Stimulated activated CD4-positive, alpha-beta T cell treated with anti-CD3 and anti-CD28 coated beads, TNF-alpha, amount 100 ng/mL, for 48 hours (primary cell): ENCODE data around the gene ZNF512B.
"Not testable (repeated sequence)": the region's sequence is repeated elsewhere in the genome, so short reads cannot be mapped to it uniquely, and the experiment has no call there.

Source experiments
- DNase-seq, 3 donors: peaks; one replicate each; pipeline ENCODE4 v3.0.0-alpha.2; 2020; ENCODE audit warnings: low read depth in 3 of 3

ZNF512B gene, protein sequence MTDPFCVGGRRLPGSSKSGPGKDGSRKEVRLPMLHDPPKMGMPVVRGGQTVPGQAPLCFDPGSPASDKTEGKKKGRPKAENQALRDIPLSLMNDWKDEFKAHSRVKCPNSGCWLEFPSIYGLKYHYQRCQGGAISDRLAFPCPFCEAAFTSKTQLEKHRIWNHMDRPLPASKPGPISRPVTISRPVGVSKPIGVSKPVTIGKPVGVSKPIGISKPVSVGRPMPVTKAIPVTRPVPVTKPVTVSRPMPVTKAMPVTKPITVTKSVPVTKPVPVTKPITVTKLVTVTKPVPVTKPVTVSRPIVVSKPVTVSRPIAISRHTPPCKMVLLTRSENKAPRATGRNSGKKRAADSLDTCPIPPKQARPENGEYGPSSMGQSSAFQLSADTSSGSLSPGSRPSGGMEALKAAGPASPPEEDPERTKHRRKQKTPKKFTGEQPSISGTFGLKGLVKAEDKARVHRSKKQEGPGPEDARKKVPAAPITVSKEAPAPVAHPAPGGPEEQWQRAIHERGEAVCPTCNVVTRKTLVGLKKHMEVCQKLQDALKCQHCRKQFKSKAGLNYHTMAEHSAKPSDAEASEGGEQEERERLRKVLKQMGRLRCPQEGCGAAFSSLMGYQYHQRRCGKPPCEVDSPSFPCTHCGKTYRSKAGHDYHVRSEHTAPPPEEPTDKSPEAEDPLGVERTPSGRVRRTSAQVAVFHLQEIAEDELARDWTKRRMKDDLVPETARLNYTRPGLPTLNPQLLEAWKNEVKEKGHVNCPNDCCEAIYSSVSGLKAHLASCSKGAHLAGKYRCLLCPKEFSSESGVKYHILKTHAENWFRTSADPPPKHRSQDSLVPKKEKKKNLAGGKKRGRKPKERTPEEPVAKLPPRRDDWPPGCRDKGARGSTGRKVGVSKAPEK

DNA sequence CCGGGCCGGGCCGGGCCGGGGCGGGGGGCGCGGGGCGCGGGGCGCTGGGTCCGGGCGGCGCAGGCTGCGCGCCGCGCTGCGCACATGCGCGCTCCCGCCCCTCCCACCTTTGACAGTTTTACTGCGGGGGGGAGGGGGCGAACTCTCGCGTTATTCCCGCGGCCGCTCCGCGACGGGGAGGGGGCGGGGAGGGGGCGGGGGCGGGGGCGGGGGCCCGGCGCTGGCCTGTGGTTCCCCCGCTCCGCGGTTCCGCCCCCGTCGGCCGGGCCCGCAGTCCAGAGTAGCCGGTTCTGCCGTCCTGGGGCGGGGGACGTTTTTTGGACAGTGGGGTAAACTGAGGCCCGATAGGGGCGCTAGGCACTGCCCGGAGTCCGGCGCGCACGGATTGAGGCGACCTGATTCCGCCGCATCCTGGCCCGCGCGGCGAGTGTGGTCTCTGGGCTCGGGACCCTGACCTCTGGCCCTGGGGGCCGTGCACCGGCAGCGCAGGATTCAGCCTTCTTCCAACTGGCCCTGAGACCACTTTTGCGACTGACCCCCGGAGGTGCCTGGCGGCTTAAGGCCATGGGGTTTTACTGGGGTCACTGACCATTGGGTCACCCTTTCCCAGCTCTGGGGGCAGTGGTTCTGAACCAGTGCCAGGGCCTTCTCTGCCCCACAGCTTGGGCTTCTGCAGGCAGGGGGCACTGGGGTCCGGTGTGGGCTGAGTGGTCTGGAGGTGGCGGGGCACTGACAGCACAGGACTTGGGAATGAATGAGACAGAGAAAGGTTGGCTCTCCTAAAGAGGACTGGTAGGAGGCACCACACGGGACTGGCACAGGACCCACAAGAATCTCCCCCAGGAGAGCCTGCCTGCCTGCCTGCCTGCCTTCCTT, at the start of gene ZNF512B:
Gene ZNF512B, minus strand, starts transcription at position 93 of the 876 bp plus-strand sequence. CDS start 1,980 bp downstream, outside the sequence.
- DNase-seq, result peak in 1 of 3 donors; percentile 65

DNA sequence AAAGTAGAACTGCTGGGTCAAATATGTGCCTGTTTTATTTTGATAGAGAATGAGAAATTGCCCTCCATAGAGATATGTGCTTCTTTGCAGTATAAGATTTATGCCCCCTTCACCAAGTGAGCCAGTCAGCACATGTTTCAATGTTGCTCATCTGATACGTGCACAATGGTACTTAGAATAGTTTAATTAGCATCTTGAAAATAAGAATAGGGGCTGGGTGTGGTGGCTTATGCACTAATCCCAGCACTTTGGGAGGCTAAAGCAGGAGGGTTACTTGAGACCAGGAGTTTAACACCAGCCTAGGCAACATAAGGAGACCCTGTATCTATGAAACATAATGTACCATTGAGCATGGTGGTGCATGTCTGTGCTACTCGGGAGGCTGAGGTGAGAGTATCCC, 45.9 kb upstream of the ZNF512B start:
- no peak for DNase-seq

DNA sequence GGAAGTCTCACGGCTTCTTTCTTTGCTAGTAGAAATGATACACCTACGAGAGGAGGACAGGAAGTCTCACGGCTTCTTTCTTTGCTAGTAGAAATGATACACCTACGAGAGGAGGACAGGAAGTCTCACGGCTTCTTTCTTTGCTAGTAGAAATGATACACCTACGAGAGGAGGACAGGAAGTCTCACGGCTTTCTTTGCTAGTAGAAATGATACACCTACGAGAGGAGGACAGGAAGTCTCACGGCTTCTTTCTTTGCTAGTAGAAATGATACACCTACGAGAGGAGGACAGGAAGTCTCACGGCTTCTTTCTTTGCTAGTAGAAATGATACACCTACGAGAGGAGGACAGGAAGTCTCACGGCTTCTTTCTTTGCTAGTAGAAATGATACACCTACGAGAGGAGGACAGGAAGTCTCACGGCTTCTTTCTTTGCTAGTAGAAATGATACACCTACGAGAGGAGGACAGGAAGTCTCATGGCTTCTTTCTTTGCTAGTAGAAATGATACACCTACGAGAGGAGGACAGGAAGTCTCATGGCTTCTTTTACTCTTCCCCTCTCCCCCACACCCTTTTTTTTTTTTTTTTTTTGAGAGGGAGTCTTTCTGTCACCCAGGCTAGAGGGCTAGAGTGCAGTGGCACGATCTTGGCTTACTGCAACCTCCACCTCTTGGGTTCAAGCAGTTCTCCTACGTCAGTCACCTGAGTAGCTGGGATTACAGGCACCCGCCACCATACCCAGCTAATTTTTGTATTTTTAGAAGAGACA, 42.8 kb upstream of the ZNF512B start:
- not testable (repeated sequence) for DNase-seq

DNA sequence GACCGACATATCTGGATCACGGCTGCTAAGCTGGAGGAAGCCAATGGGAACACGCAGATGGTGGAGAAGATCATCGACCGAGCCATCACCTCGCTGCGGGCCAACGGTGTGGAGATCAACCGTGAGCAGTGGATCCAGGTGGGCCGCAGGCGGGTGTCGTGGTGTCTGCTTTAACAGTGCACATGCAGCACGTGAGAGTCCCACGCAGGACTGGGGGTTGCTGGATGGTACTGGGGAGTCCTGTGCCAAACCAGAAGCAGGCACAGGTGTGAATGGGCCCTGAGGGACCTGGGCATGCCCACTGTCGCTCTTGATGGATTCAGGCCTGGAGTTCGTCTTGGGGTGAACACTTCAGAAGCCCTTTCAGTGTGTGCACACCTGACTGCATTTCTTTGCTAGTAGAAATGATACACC, 41.6 kb upstream of the ZNF512B start:
- no peak for DNase-seq

DNA sequence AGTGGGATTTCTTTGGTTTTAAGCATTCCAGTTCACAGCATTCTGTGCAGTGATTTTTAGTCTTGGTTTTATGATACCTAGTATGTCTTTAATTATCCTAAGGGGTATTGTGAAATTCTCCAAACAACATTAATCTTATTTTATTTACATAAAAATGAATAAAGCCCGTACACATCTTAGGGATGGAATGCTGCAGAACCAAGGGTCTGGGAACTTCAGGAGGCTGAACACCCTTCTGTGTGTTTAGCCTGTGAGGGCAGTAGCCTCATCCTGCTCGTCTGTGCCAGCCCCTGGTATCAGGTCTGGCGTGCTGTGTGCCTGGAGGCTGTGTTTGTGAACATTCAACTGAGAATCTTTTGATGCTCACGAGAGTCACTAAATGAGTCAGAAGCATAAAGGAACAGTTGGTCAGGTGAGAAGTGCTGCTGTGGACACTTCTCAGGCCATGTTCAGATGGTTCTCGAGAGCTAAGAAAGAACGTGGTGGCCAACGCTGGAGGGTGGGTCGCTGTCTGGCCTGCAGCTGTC, 41.0 kb upstream of the ZNF512B start:
- no peak for DNase-seq

DNA sequence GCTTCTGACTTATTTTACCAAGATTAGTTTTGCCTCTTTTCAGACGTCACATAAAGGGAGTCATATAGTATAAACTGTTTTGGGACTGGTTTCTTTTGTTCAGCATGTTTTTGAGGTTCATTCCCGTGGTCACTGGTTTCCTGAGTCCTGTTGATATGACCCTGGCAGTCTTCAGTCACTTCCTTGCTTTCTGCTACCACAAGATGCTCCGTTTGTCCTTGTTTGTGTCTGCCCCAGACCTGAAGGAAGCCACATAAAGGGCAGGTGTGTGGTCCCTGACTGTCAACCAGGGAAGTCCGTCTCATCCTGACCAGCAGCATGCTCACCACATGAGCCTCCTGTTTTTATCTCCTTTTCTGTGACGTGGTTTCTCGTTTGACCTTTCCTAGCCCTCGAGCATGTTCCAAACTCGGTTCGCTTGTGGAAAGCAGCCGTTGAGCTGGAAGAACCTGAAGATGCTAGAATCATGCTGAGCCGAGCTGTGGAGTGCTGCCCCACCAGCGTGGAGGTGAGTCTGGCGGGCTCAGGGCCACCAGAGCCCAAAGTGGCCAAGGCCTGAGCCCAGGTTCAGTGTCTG, 40.2 kb upstream of the ZNF512B start:
- no peak for DNase-seq

DNA sequence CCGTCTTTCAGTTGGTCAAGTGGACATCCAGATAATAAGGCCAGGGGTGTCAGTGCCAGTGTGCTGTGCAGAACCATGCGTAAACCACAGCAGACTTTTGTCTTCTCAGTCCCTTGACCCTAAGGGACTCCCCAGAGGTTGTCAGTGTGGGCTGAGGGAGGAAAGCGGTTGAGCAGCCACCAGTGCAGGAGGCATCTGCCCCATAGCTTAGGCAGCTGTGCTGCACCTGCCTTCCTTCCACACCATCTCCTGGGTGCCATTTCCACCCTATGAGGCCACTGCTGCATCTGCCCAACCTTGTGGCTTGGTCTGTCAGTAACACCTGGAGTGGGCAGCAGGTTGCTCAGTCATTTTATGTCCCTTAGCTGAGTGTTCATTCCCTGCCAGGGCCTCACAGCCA, 37.2 kb upstream of the ZNF512B start:
- DNase-seq, result no peak

DNA sequence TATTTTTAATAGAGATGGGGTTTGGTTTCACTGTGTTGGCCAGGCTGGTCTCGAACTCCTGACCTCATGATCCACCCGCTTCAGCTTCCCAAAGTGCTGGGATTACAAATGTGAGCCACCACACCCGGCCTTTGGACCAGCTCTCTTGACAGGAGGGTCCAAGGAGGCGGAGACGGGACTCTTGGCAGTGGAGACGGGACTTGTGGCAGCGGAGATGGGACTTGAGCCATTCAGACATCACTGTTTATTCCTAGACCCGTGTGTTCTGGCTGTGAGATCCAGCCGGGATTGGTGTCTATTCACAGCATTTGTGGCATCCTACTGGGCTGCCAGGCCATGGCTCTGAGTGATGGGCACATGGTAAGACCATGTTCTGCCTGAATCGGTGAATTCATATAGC, 36.8 kb upstream of the ZNF512B start:
- no peak for DNase-seq

DNA sequence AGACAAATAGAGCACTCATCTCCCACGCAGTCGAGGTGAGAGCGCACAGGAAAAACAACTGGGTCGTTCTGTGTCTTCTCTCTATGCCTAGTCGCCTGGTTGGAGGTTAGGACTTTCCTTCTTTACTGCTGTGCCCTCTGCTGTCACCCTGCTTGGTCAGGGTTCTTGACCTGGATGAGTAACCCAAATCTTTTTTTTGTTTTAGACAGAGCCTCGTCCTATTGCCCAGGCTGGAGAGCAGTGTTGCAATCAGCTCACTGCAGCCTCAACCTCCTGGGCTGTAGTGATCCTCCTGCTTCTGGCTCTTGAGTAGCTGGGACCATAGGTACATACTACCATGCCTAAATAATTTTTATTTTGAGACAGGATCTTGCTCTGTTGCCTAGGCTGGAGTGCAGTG, 35.7 kb upstream of the ZNF512B start:
- DNase-seq, result no peak

DNA sequence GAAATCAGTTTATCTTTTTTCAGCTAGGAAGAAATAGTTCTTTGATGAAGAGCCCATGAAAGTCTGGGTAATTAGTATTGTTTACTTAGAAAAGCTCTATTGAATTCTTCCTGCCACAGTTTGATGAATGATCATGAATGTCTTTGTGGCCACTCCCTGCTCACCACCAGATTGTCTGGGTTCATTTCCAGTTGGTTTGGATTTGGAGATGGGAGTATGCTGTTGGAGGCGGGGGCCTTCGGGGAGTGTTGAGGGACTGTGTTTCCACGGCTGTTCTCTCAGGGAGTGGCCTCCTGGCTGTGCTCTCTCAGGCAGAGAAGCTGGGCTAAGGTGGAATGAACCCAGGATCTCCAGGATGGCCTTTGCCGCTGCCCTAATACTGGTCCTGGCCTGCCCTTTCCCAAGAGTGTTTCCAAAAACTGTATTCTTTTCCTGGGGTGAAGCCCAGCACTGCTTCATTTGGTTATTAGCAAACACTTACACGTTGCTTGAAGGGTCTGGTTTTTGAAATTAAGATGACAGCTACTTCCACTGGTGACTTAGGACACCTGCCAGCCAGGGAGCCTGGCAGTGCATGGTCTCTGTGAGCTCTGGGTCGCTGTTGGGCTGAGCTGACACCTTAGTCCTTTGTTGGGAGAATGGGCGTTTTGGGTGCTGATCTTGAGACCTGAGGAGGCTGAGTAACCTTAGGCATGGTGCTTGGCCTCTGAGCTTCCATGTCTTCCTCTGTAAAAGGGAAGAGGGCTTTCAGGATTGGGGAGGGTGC, 34.4 kb upstream of the ZNF512B start:
- no peak for DNase-seq

DNA sequence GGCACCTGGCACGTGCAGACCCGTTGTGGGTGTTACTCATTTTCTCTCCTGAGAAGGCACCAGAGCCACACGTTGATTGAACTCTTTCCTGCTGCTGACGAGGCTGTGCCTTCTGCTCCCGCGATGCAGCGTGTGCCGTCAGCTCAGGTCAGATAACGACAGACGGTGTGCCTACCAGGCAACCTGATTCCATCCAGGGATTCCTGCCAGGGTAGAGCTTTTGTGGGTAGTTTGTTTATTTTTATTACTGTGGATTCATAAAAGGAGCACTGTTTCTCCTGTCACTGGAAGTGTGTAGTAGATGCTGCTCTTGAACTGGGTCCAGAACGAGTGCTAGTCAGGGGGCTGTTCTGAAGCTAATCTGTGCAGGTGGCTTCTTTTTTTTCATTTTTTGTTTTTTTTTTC, 31.9 kb upstream of the ZNF512B start:
- no peak for DNase-seq

DNA sequence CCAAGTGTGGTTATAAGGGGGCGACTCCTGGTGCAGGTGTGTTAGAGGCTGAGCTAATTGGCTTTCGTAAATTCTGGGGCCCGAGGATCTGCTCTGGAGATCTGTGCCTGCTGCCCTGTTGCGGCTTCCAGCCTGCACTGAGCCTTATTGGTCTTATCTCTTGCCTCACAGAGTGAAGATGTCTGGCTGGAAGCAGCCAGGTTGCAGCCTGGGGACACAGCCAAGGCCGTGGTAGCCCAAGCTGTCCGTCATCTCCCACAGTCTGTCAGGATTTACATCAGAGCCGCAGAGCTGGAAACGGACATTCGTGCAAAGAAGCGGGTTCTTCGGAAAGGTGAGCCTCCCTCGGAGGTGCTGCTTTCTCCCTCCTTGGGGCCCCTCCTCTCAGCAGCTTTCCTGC, 31.2 kb upstream of the ZNF512B start:
- no peak for DNase-seq

DNA sequence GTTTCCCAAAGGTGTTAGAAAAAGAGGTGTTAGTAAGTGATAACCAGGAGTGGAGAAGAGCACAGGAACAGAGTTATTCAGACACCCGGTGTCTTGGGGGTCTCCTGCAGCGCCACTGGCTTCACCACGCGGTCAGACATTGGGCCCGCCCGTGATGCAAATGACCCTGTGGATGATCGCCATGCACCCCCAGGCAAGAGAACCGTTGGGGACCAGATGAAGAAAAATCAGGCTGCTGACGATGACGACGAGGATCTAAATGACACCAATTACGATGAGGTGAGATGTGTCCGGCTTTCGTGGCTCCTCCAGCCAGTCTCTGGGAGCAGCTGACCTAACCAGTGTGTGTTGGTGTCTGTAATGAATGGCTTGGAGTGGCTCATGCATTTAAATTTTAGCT, 13.2 kb upstream of the ZNF512B start:
- no peak for DNase-seq

DNA sequence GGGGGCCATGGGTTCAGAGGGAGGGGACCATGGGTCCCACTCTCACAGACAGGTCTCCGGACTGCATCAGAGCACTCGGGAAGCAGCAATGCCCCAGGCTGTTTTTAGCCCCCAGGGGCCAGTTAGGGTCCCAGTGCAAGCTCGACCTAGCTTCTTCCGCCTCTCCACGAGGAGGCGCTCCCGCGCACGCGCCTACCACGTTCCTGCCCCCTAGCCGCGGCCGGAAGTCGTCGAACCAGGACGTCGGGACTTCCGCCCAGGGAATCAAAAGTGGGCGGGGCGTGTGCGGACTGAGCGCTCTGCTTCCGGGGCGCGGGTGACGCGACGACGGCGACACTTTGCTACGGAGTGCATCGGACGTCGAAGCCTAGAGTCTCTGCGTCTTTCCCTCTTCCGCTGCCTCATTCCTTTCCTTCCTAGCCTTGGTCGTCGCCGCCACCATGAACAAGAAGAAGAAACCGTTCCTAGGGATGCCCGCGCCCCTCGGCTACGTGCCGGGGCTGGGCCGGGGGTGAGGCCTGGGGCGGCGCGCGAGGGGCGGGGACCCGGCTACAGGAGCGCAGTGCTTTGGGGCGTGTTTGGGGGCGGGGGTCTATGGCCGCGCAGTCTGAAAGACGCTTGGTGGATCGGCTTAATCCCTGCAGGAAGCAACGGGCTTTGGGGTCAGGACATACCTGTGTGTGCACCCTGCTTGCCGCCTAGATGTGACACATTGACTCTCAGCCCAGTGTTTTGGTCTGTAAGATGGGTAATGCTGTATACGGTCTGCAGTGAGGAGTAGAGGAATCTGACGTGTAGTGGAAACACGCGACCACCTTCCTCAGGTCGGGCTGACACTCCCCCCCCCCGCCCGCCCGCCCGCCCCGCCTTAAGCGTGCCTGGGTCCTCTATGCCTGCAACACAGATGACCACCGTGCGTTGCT, 11.3 kb upstream of the ZNF512B start, which contains the start of gene PRPF6:
Gene PRPF6, plus strand, starts transcription at position 327 of the 923 bp plus-strand sequence. Its CDS starts 114 bp downstream, at position 441.
- peak; percentile 93 to 96 (median 93) for DNase-seq

DNA sequence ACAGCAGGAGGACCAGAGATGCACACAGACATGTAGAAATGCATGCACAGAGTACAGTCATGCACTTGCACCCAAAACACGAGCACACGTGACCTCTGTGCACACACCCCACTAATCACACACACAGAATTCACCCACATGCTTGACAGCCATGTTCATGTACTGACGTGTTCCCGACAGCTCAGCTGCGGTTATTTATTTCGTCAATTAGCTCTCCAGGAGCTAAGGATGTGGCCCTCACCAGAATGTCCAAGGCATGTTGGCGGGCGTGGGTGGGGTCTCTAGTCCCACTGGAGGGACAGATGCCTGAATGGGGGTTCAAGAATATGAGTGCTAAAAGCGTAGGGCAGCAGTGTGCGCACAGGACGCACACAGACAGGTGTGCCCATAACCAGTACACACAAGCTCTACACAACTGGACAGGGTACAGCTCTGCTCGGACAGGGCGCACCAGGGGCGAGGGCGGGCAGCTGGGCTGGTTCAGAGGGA, 10.6 kb upstream of the ZNF512B start:
- DNase-seq, result no peak

DNA sequence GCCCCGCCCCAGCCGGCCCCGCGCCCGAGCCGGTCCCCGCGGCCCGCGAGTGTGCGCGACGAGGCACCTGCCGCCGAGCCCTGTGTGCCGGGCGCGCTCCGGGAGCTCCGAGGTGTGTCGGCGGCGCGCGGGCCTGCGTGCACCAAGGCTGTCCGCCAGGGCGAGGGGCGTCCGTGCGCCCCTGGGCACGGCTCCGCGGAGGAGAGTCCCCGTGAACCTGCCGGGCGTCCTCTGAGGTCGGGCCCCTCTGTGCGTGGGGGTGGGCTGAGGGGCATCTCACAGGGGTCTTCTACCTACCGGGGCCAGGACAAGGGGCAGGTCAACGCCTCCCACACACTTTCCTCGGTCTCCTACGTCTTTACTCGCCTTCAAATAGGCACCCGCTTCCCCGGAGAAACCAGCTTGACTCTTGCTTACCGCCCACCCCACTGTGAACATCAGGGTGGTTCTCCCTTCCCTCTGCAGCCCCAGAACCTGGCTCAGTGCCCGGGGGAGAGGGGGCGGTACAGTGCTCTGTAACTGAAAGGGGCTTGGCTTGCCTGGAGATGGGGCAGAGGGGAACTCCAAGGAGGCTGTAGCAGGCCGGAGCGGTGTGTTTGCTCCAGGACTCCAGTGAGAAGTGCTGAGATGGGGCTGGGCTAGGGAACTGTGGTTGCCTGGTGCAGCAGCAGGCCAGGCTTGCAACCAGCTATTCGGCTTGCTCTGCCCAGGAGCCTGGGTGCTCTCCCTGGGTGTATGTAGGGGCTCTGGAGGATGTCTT, 10.0 kb upstream of the ZNF512B start, which contains the start of gene SAMD10:
Gene SAMD10, minus strand, starts transcription at position 86 of the 760 bp plus-strand sequence. CDS start 175 bp downstream, outside the sequence.
- peak in 2 of 3 donors; percentile 77 to 83 for DNase-seq

DNA sequence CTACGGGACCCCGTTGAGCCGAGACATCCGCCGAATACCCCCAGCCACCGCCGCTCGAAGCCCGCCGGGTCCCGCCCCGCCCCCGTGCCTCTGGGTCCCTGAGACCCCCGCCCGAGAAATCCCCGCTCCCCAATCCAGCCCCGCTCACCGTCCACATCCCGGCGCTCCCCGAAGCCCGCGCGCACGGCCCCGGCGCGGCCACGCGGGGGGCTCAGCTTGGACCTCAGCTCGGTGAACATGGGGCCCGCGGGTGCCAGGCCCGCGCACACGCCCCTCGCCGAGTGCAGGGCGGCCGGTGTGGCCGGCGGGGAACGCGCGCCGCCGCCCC, 9.5 kb upstream of the ZNF512B start:
- no peak for DNase-seq
